ENCODE measurements around the gene SATB2.

Gene SATB2

GRCh38 chr2:199458009-199458805 lies 468 bp upstream of the SATB2 start:
- no peak for DNase-seq (ENCODE audit: extremely low read depth, low read depth)
- peak overlapping the region; percentile 67 for H3K4me3 ChIP-seq (replicated peaks; ENCODE audit: low read depth, low read length)
- TF ChIP-seq CTCF (IDR thresholded peaks at IDR 0.05; ENCODE audit: low read depth, low read length, missing control alignments), result no peak

- peak overlapping the region; percentile 67 for H3K4me3 ChIP-seq (replicated peaks; ENCODE audit: low read depth, low read length)
- no peak for DNase-seq (ENCODE audit: extremely low read depth, low read depth)
These were observed 1.2 kb downstream of the SATB2 start for GRCh38 chr2:199456383-199457146.

GRCh38 chr2:199455545-199456382 lies 2.0 kb downstream of the SATB2 start:
- no peak for DNase-seq (ENCODE audit: extremely low read depth, low read depth)
- TF ChIP-seq CTCF (IDR thresholded peaks at IDR 0.05; ENCODE audit: low read depth, low read length, missing control alignments), result no peak
- H3K4me3 ChIP-seq (replicated peaks; ENCODE audit: low read depth, low read length), result peak overlapping the region; percentile 30

More at GRCh38 chr2:199456383-199457146, 1.2 kb downstream of the SATB2 start:
- no peak for TF ChIP-seq CTCF (IDR thresholded peaks at IDR 0.05; ENCODE audit: low read depth, low read length, missing control alignments)

- no peak for TF ChIP-seq CTCF (IDR thresholded peaks at IDR 0.05; ENCODE audit: low read depth, low read length, missing control alignments)
- DNase-seq (ENCODE audit: extremely low read depth, low read depth), result no peak
- H3K4me3 ChIP-seq (replicated peaks; ENCODE audit: low read depth, low read length), result no peak overlapping the region
These were observed 2.6 kb downstream of the SATB2 start for GRCh38 chr2:199455210-199455544.

GRCh38 chr2:199452991-199453379 lies 4.8 kb downstream of the SATB2 start:
- no peak overlapping the region for H3K4me3 ChIP-seq (replicated peaks; ENCODE audit: low read depth, low read length)
- DNase-seq (ENCODE audit: extremely low read depth, low read depth), result no peak
- no peak for TF ChIP-seq CTCF (IDR thresholded peaks at IDR 0.05; ENCODE audit: low read depth, low read length, missing control alignments)

- no peak overlapping the region for H3K4me3 ChIP-seq (replicated peaks; ENCODE audit: low read depth, low read length)
- DNase-seq (ENCODE audit: extremely low read depth, low read depth), result no peak
These were observed 5.3 kb downstream of the SATB2 start for GRCh38 chr2:199452260-199452990.

More at GRCh38 chr2:199452260-199452990, 5.3 kb downstream of the SATB2 start:
- no peak for TF ChIP-seq CTCF (IDR thresholded peaks at IDR 0.05; ENCODE audit: low read depth, low read length, missing control alignments)
